ENCODE data around the gene TKTL1.

TKTL1 gene

GRCh38 chrX:154371017-154371788 lies 75.6 kb downstream of the TKTL1 start:
- Histone ChIP-seq H3K9ac (ENCODE audit: low read length) (peak overlapping the region; percentile 79), H3K27ac (ENCODE audit: low read depth, low read length) (peak overlapping the region; percentile 67), H2AFZ (ENCODE audit: low read depth, low read length, severe bottlenecking) (peak overlapping the region; percentile 13), H3K4me3 (ENCODE audit: insufficient read depth, low read length, poor library complexity, severe bottlenecking) (peak overlapping the region; percentile 59), H3K9me3 (ENCODE audit: insufficient read depth, low read length) (no peaks in the 10 kb centered on the region), H3K36me3 (ENCODE audit: low read length) (no peaks in the 10 kb centered on the region), H3K4me2 (ENCODE audit: low read depth, low read length, poor library complexity, severe bottlenecking) (peak overlapping the region; percentile 91), H3K79me2 (ENCODE audit: insufficient read depth, low read length) (0 out of 2 replicates have a peak, but pooled peaks cover 7% of the 10 kb centered on the region), H3K27me3 (ENCODE audit: low read length) (no peaks in the 10 kb centered on the region), H4K20me1 (ENCODE audit: low read depth, low read length) (no peaks in the 10 kb centered on the region), H3K9me2 (replicated peaks; ENCODE audit: insufficient read depth, low read length) (no peaks in the 10 kb centered on the region), H3F3A (ENCODE audit: insufficient read depth) (no peaks in the 10 kb centered on the region)
- TF ChIP-seq, protein P1, sequence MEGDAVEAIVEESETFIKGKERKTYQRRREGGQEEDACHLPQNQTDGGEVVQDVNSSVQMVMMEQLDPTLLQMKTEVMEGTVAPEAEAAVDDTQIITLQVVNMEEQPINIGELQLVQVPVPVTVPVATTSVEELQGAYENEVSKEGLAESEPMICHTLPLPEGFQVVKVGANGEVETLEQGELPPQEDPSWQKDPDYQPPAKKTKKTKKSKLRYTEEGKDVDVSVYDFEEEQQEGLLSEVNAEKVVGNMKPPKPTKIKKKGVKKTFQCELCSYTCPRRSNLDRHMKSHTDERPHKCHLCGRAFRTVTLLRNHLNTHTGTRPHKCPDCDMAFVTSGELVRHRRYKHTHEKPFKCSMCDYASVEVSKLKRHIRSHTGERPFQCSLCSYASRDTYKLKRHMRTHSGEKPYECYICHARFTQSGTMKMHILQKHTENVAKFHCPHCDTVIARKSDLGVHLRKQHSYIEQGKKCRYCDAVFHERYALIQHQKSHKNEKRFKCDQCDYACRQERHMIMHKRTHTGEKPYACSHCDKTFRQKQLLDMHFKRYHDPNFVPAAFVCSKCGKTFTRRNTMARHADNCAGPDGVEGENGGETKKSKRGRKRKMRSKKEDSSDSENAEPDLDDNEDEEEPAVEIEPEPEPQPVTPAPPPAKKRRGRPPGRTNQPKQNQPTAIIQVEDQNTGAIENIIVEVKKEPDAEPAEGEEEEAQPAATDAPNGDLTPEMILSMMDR (IDR thresholded peaks at IDR 0.05; ENCODE audit: insufficient read depth, low read length, poor library complexity, severe bottlenecking), result no peak
- no peak for TF ChIP-seq EZH2phosphoT487 (conservative IDR thresholded peaks at IDR 0.05; ENCODE audit: low read length)

DNA sequence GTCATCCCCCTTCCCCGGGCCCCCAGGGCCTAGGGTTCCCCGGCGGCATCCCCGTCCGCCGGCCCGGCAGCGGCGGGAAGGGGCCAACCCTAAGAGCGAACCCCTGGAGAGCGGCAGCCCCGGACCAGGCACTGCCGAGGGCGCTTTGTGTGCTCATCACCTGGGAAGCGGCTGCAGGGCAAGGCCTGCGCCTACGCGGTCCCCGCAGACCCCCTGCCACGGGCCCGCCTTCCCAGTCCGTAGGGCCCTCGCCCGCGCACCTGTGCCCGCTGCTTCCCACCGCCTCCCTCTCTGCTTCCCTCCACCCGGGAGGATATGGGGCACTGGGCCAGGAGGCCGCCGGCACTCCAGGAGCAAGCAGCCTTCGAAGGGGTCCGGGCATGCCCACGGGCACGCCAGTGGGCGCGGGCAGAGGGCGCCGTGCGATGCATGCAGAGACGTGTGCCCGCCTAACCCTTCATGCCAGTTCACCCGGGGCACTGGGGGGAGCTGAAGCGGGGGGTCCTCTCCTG lies 76.2 kb downstream of the TKTL1 start:
- Histone ChIP-seq H3K27ac (ENCODE audit: low read depth, low read length) (no peak overlapping the region), H2AFZ (ENCODE audit: low read depth, low read length, severe bottlenecking) (peak overlapping the region; percentile 13), H3K9me2 (replicated peaks; ENCODE audit: insufficient read depth, low read length) (no peaks in the 10 kb centered on the region), H3K79me2 (ENCODE audit: insufficient read depth, low read length) (0 out of 2 replicates have a peak, but pooled peaks cover 7% of the 10 kb centered on the region), H4K20me1 (ENCODE audit: low read depth, low read length) (no peaks in the 10 kb centered on the region), H3K9ac (ENCODE audit: low read length) (peak overlapping the region; percentile 52), H3K4me2 (ENCODE audit: low read depth, low read length, poor library complexity, severe bottlenecking) (peak overlapping the region; percentile 64), H3K27me3 (ENCODE audit: low read length) (no peaks in the 10 kb centered on the region), H3F3A (ENCODE audit: insufficient read depth) (no peaks in the 10 kb centered on the region), H3K9me3 (ENCODE audit: insufficient read depth, low read length) (no peaks in the 10 kb centered on the region), H3K4me3 (ENCODE audit: insufficient read depth, low read length, poor library complexity, severe bottlenecking) (peak overlapping the region; percentile 43), H3K36me3 (ENCODE audit: low read length) (no peaks in the 10 kb centered on the region)
- TF ChIP-seq EZH2phosphoT487 (conservative IDR thresholded peaks at IDR 0.05; ENCODE audit: low read length), result no peak
- TF ChIP-seq, protein P1 (IDR thresholded peaks at IDR 0.05; ENCODE audit: insufficient read depth, low read length, poor library complexity, severe bottlenecking), result no peak

DNA sequence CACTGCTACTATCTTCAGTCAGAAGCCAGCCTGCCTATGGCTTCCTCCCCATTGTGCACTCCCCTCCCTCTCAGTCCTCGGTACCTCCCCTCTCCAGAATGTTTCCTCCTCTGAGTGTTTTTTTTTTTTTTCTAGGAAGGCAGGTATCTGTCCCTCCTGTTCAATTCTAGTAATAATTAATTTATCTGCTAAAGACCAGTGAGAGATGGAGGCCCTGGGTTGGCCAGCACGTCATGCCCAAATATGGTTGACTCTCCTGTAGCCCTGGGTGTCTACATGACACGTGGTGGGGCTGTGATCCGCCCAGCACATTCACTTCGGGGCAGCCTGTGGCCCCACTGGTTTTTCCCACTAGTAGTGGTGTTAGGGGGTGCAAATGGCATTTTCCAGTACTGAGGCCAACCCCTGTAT lies 77.0 kb downstream of the TKTL1 start:
- Histone ChIP-seq H3K9ac (ENCODE audit: low read length) (no peak overlapping the region), H4K20me1 (ENCODE audit: low read depth, low read length) (no peaks in the 10 kb centered on the region), H3K4me2 (ENCODE audit: low read depth, low read length, poor library complexity, severe bottlenecking) (no peak overlapping the region), H3K36me3 (ENCODE audit: low read length) (no peaks in the 10 kb centered on the region), H3K9me2 (replicated peaks; ENCODE audit: insufficient read depth, low read length) (no peaks in the 10 kb centered on the region), H3F3A (ENCODE audit: insufficient read depth) (no peaks in the 10 kb centered on the region), H2AFZ (ENCODE audit: low read depth, low read length, severe bottlenecking) (no peak overlapping the region), H3K27me3 (ENCODE audit: low read length) (no peaks in the 10 kb centered on the region), H3K9me3 (ENCODE audit: insufficient read depth, low read length) (no peaks in the 10 kb centered on the region), H3K4me3 (ENCODE audit: insufficient read depth, low read length, poor library complexity, severe bottlenecking) (no peak overlapping the region), H3K27ac (ENCODE audit: low read depth, low read length) (no peak overlapping the region), H3K79me2 (ENCODE audit: insufficient read depth, low read length) (0 out of 2 replicates have a peak, but pooled peaks cover 7% of the 10 kb centered on the region)
- no peak for TF ChIP-seq EZH2phosphoT487 (conservative IDR thresholded peaks at IDR 0.05; ENCODE audit: low read length)
- TF ChIP-seq, protein P1 (IDR thresholded peaks at IDR 0.05; ENCODE audit: insufficient read depth, low read length, poor library complexity, severe bottlenecking), result no peak
